ELR (cell line): ENCODE results near the gene GGT5.
"Not testable (repeated sequence)": the region's sequence is repeated elsewhere in the genome, so short reads cannot be mapped to it uniquely, and the experiment has no call there.

Experiments used
- DNase-seq: peaks from one replicate; pipeline ENCODE4 v3.0.0-alpha.2; 2015; ENCODE audit warnings: low read depth

The GGT5 gene

DNA sequence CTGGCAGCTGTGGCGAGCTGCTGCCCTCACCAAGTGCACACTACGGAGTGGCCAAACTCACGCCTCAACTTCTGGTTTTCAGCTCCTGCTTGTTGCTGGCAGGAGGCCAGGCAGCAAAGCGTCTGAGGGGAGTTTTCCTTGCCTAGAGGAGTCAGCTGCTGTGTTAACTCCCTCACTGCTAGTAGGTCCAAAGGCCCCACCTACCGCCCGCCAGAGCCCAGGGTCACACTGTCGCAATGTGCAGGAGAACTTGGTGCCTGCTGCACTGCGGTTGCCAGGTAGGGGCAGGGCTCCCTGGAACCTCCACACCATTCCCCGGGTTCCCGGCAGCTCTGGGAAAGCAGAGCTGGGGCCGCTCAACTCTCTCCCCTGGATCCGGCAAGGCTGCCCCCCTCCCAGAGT, at the start of gene GGT5:
GGT5 (minus strand) TSS at position 53 of the 402 bp plus-strand sequence. CDS start 357 bp downstream, outside the sequence.
- DNase-seq, result not testable (repeated sequence)

DNA sequence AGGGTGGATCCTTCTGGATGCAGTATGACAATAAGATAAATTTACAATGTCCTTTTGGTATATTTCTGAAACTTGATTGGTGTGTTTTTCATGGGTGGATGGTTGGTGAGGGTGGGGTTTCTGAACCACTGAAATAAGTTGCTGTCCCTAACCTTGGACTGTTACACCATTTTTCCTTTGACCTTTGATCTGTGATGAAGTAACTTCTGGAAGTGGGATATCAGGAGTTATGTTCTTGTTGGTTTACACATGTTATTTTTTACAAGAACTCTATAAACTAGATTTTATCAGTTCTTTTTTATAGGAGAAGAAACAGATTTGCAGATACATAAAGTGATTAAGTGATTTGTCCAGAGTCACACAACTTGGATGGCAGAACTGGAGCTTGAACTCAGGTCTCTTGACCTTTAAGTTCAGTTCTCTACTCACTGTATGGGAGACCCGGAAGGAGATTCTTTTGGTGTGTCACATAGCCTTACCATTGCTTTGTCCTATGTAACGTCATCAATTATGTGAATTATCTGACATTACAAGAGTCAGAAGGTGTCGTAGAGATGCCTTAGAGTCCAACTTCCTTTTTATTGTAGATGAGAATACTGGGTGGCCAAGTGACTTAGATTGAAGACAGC, 47.4 kb upstream of the GGT5 start:
- DNase-seq, result not testable (repeated sequence)

- no peak for DNase-seq
Measured at GRCh38 chr22:24291515-24292201, 46.8 kb upstream of the GGT5 start.

GRCh38 chr22:24290459-24290858, 45.6 kb upstream of the GGT5 start:
- DNase-seq, result no peak

GRCh38 chr22:24289741-24290163, 44.9 kb upstream of the GGT5 start:
- DNase-seq, result peak; percentile 31

DNA sequence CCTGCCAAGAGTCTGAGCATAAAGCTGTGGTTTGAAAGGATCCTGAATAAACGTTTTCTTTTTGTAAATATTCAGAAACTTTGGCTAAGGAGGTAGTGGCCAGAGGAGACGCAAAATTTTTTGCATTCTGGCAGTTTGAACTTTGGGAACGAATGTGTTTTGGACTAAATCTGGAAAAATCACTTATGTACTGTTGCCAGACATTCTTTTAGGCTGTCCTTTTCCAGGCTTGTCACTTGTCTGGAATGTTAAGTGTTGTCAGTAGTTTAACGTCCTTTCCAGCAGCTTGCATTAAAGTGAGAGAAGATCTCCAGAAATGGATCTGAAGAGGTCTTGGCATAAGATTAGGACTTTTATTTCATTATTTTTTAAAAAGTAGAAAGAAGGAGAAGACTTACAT, 44.2 kb upstream of the GGT5 start:
- DNase-seq, result peak; percentile 75

GRCh38 chr22:24287801-24288200, 42.9 kb upstream of the GGT5 start:
- DNase-seq, result not testable (repeated sequence)

DNA sequence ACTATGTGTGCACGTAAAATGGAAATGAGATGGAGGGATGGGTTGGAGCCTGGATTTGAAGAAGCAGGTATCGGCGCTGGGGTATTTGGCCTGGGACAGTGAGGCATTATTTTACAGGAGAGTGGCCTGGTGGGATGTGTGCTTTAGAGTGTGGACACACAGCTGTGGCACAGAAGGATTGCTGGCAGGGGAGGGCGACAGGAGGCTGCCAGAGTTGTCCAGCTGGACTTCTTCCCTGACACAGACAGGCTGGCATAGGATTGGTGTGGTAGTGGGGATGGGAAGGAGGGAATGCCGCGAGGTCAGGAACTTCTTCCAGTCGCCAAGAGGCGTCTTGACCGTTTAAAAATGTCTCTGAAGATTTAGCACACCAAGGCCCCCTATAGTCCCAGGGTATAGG, 42.3 kb upstream of the GGT5 start:
- DNase-seq, result not testable (repeated sequence)

GRCh38 chr22:24285245-24285644, 40.4 kb upstream of the GGT5 start:
- DNase-seq, result no peak

- peak; percentile 66 for DNase-seq
Measured at GRCh38 chr22:24284747-24285203, 39.9 kb upstream of the GGT5 start.

DNA sequence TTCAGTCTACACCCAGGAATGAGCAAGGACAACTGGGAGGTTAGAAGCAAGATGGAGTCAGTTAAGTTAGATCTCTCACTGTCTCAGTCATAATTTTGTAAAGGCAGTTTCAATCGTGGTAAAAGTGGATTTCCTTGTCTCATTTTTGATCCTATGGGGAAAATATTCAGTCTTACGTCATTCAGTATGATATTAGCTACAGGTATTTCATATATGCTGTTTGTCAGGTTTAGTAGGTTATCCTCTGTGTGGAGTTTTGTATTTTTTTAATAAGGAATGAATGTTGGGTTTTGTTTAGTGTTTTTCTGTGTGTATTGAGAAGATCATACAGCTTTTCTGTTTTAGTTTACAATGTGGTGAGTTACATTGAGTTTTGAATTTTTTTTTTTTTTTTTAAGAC, 37.5 kb upstream of the GGT5 start:
- DNase-seq, result no peak

GRCh38 chr22:24280363-24280762, 35.5 kb upstream of the GGT5 start:
- DNase-seq, result not testable (repeated sequence)

GRCh38 chr22:24274696-24275405, 30.0 kb upstream of the GGT5 start:
- not testable (repeated sequence) for DNase-seq

GRCh38 chr22:24273906-24274305, 29.0 kb upstream of the GGT5 start:
- not testable (repeated sequence) for DNase-seq

- not testable (repeated sequence) for DNase-seq
Measured at GRCh38 chr22:24273031-24273430, 28.1 kb upstream of the GGT5 start.

GRCh38 chr22:24271386-24271854, 26.5 kb upstream of the GGT5 start:
- no peak for DNase-seq

DNA sequence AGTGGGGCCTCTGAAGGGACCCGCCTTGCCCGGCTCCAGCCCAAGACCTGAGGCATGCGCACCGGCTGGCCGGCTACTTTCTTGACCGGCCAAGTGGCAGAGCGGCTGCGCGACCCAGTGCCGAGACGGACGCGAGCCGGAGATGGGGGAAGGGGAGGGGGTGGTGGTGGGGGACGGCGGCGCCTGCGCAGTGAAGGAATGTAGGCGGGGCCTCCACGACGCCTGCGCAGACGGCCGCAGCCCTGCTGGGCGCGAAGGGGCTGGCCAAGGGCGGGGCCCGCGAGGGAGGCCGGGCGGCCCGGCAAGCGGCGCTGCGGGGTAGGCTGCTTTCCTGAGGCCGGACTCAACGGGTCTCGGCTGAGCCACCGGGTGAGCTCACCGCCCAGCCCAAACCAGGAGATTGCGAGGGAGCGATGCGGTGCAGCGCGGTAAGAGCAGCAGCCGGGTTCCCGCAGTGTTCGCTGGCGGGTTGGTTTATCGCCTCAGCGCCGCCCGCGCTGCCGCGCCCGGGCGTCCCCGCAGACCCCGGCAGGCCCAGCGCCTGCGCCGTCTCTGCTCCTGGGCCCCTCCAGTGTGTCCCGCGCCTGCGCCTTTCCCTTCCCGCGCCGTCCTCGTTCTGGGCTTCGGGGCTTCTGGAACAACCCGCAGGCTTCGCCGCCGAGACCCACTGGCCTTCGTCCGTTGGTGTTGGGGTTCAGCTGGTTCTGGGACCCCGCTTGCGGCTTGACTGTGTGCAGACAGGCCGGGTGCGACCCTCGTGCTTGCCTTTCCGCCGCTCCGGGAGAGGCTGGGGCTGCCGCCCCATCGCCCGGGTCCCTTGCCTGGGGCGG, 25.9 kb upstream of the GGT5 start, which contains the start of gene SPECC1L:
SPECC1L (plus strand) TSS at position 276 of the 830 bp plus-strand sequence. CDS start 31,401 bp downstream, outside the sequence.
- DNase-seq, result peak; percentile 90

- DNase-seq, result not testable (repeated sequence)
Measured at GRCh38 chr22:24266495-24266894, 21.6 kb upstream of the GGT5 start.

- no peak for DNase-seq
Measured at GRCh38 chr22:24265734-24266133, 20.9 kb upstream of the GGT5 start.

DNA sequence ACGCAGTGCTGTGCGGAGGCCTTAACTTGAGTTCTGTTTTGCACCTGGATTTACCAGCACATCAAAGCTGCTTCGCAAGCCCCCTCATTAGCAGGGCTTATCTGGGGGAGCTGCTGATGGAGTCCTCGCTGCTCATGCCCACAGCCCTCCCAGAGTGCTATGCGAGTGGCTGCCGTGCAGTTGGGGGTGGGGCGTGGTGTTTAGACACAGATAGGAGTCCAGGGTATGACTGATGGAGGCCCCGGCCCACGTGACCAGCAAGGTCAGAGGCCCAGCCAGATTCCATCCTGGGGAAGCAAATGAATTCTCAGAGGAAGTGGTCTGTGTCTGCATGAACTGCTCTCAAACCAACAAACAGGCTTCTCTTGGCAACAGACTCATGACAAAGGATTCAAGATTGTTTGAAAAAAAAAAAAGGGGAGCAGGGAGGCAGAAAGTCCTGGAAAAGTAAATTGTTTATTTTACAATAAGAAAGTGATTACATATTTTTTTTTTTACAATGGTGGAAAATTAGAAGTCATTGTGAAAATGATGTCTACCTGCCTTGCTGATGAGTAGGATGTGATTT, 19.5 kb upstream of the GGT5 start:
- peak; percentile 64 for DNase-seq

- not testable (repeated sequence) for DNase-seq
Measured at GRCh38 chr22:24263479-24263878, 18.6 kb upstream of the GGT5 start.
